HEK293 (cell line): ENCODE measurements around the gene TUG1.

Experiments
- CTCF ChIA-PET: fragments of 350-600 bp; formaldehyde crosslinking; extraction: SDS; loops from one replicate; lab custom pipeline; 2021; ENCODE audit warnings: antibody characterized with exemption; lab: Yijun Ruan, JAX
- POLR2A ChIA-PET: fragments of 300-600 bp; formaldehyde crosslinking; extraction: SDS; loops from one replicate; lab custom pipeline; 2020; ENCODE audit warnings: antibody characterized with exemption, inconsistent platforms; lab: Yijun Ruan, JAX
- H3K27ac ChIP-seq: fragments of 200-500 bp; sonication (Bioruptor generic); 2 replicates; pipeline ENCODE4 v1.5.1; 2014; ENCODE audit warnings: low read depth, low read length, control low read depth, inconsistent platforms; ENCODE audit errors: extremely low read depth
- H3K36me3 ChIP-seq, 2 experiments: fragments of 200-500 bp in 1 of 2; sonication (Bioruptor generic) in 1 of 2; 1 replicate in 1 of 2; 2 replicates in 1 of 2; pipeline ENCODE4 v1.5.1; 2014 to 2017; ENCODE audit warnings: inconsistent platforms in 2 of 2, low read length in 2 of 2; ENCODE audit not compliant: control insufficient read depth in 2 of 2, insufficient read depth in 1 of 2
- H3K4me1 ChIP-seq: fragments of 200-500 bp; sonication (Bioruptor generic); 2 replicates; pipeline ENCODE4 v1.5.1; 2014; ENCODE audit warnings: mild to moderate bottlenecking, low read length, inconsistent platforms; ENCODE audit not compliant: control insufficient read depth, insufficient read depth
- H3K4me3 ChIP-seq: 2 replicates; pipeline ENCODE4 v1.5.1; 2011; ENCODE audit warnings: low read depth, mild to moderate bottlenecking, control low read depth, low read length, moderate library complexity
- H3K9me3 ChIP-seq: fragments of 200-500 bp; sonication (Bioruptor generic); 2 replicates; pipeline ENCODE4 v1.5.1; 2014; ENCODE audit warnings: low read depth, low read length, inconsistent platforms; ENCODE audit not compliant: control insufficient read depth, insufficient read depth
- CTCF ChIP-seq: fragments of 450-650 bp; formaldehyde crosslinking; IDR thresholded peaks from 2 replicates; pipeline ENCODE4 v1.5.1; 2016; ENCODE audit warnings: missing biosample characterization, missing genetic modification characterization
- ELK4 ChIP-seq: IDR thresholded peaks from 2 replicates; pipeline ENCODE4 v1.6.1; 2011; ENCODE audit warnings: mild to moderate bottlenecking, low read depth, low read length, borderline replicate concordance
- MZF1 ChIP-seq: fragments of 450-650 bp; formaldehyde crosslinking; IDR thresholded peaks from 2 replicates; pipeline ENCODE4 v1.5.1; 2017; ENCODE audit warnings: missing biosample characterization, missing genetic modification characterization, borderline replicate concordance
- PATZ1 ChIP-seq: fragments of 450-650 bp; formaldehyde crosslinking; IDR thresholded peaks from 2 replicates; pipeline ENCODE4 v1.5.1; 2016; ENCODE audit warnings: missing biosample characterization, missing genetic modification characterization
- PRDM1 ChIP-seq: fragments of 450-650 bp; formaldehyde crosslinking; IDR thresholded peaks from 2 replicates; pipeline ENCODE4; 2016; ENCODE audit warnings: missing biosample characterization, missing genetic modification characterization
- PRDM10 ChIP-seq: fragments of 450-650 bp; formaldehyde crosslinking; IDR thresholded peaks from 2 replicates; pipeline ENCODE4 v1.5.1; 2016; ENCODE audit warnings: missing biosample characterization, missing genetic modification characterization
- PRDM4 ChIP-seq: fragments of 450-650 bp; formaldehyde crosslinking; IDR thresholded peaks from 2 replicates; pipeline ENCODE4 v1.5.1; 2017; ENCODE audit warnings: missing biosample characterization, missing genetic modification characterization
- SP2 ChIP-seq: fragments of 450-650 bp; formaldehyde crosslinking; IDR thresholded peaks from 2 replicates; pipeline ENCODE4 v1.5.1; 2016; ENCODE audit warnings: missing biosample characterization, missing genetic modification characterization
- TCF7L2 ChIP-seq: IDR thresholded peaks from 2 replicates; pipeline ENCODE4 v1.6.1; 2011; ENCODE audit warnings: low read depth, mild to moderate bottlenecking, inconsistent platforms, low read length, moderate library complexity, borderline replicate concordance
- ZBTB10 ChIP-seq: fragments of 450-650 bp; formaldehyde crosslinking; IDR thresholded peaks from 2 replicates; pipeline ENCODE4 v1.5.1; 2016; ENCODE audit warnings: missing biosample characterization, missing genetic modification characterization
- ZFP3 ChIP-seq: fragments of 450-650 bp; formaldehyde crosslinking; IDR thresholded peaks from 2 replicates; pipeline ENCODE4 v1.5.1; 2016; ENCODE audit warnings: low read depth, missing biosample characterization, missing genetic modification characterization
- ZFP69B ChIP-seq: fragments of 450-650 bp; formaldehyde crosslinking; IDR thresholded peaks from 2 replicates; pipeline ENCODE4 v1.5.1; 2016; ENCODE audit warnings: missing biosample characterization, missing genetic modification characterization
- ZNF18 ChIP-seq: fragments of 450-650 bp; formaldehyde crosslinking; IDR thresholded peaks from 2 replicates; pipeline ENCODE4 v1.5.1; 2016; ENCODE audit warnings: missing biosample characterization, missing genetic modification characterization
- ZNF585B ChIP-seq: fragments of 450-650 bp; formaldehyde crosslinking; IDR thresholded peaks from 2 replicates; pipeline ENCODE4 v1.5.1; 2016; ENCODE audit warnings: missing biosample characterization, missing genetic modification characterization
- ZNF654 ChIP-seq: fragments of 450-650 bp; formaldehyde crosslinking; IDR thresholded peaks from 2 replicates; pipeline ENCODE4 v1.5.1; 2016; ENCODE audit warnings: low read depth, missing biosample characterization, missing genetic modification characterization
- ZXDB ChIP-seq: fragments of 450-650 bp; formaldehyde crosslinking; IDR thresholded peaks from 2 replicates; pipeline ENCODE4 v1.5.1; 2016; ENCODE audit warnings: missing biosample characterization, missing genetic modification characterization

TUG1 gene

GRCh38 chr22:30947816-30948454, 21.1 kb upstream of the TUG1 start:
- peak; percentile 32; the same call in 1 of the 2 replicates for TF ChIP-seq PRDM4 (tag by site-specific recombination)
- TF ChIP-seq ZFP69B (tag by site-specific recombination) = no peak
- TF ChIP-seq ZBTB10 (tag by site-specific recombination) = no peak
- no peak for TF ChIP-seq MZF1 (tag by site-specific recombination)
- peak; percentile 85 for TF ChIP-seq PRDM1 (tag by site-specific recombination)
- TF ChIP-seq CTCF (tag by site-specific recombination) = peak; percentile 34; the same call in 1 of the 2 replicates
- no peak for TF ChIP-seq ELK4
- no peak for TF ChIP-seq ZNF585B
- no peak for TF ChIP-seq ZFP3 (tag by site-specific recombination)
- peak; percentile 58 for TF ChIP-seq ZNF654 (tag by site-specific recombination)
- TF ChIP-seq ZNF18 = no peak
- H3K4me1 ChIP-seq = no peaks in the 10 kb centered on the region
- no peak overlapping the region for H3K4me3 ChIP-seq
- ChIA-PET CTCF (interaction anchor here (0.8 to 3.0 kb wide), 5 partner anchors 27 to 204 kb away, joined by 3 to 13 read pairs (median 5); partner anchors contain the start of gene SMTN), POLR2A (interaction anchor here (1.4 kb wide), 1 partner anchor 133 kb away, joined by 3 read pairs; the partner anchor contains the start of gene SMTN)
- H3K36me3 ChIP-seq = peaks cover 45 to 91% of the 10 kb centered on the region in 2 experiments
- no peaks in the 10 kb centered on the region for H3K9me3 ChIP-seq
- H3K27ac ChIP-seq = no peak overlapping the region

GRCh38 chr22:30948930-30949342, 20.1 kb upstream of the TUG1 start:
- CTCF ChIA-PET = interaction anchor here (0.5 to 1.8 kb wide), 8 partner anchors 17 to 1975 kb away, joined by 3 to 8 read pairs (median 3); no protein-coding TSS in a partner anchor
- no peak for TF ChIP-seq ZXDB (tag by site-specific recombination)
- no peak for TF ChIP-seq PRDM10 (tag by site-specific recombination)
- no peak for TF ChIP-seq SP2 (tag by site-specific recombination)
- TF ChIP-seq TCF7L2 = no peak
- no peak for TF ChIP-seq PATZ1 (tag by site-specific recombination)
- TF ChIP-seq, all 188 proteins: peak for 0
- Histone ChIP-seq H3K4me1 (no peaks in the 10 kb centered on the region), H3K4me3 (no peak overlapping the region), H3K27ac (no peak overlapping the region), H3K36me3 (peaks cover 42 to 85% of the 10 kb centered on the region in 2 experiments), H3K9me3 (no peaks in the 10 kb centered on the region)
- POLR2A ChIA-PET = interaction anchor here (1.4 kb wide), 1 partner anchor 132 kb away, joined by 3 read pairs; the partner anchor contains the start of gene SMTN
